Osteoblast (primary cell): Measurements from ENCODE around the gene SEC14L3. TPM values are rescaled to one million over a fixed set of nuclear protein-coding genes. Genes with fewer than 3 reads are reported as not detected.

Source experiments
- DNase-seq: peaks from one replicate; pipeline ENCODE4 v3.0.0; 2011; ENCODE audit warnings: low spot score, mixed read lengths; ENCODE audit not compliant: insufficient read length; ENCODE audit errors: missing footprints
- H2AFZ ChIP-seq: 2 replicates; pipeline ENCODE4 v1.6.0; 2011; ENCODE audit warnings: mild to moderate bottlenecking, low read length
- H3K27ac ChIP-seq: 2 replicates; pipeline ENCODE4 v1.5.1; 2011; ENCODE audit warnings: mild to moderate bottlenecking, low read depth, low read length, moderate library complexity
- H3K27me3 ChIP-seq: 2 replicates; pipeline ENCODE4 v1.6.0; 2012; ENCODE audit warnings: mild to moderate bottlenecking, control low read depth, inconsistent platforms, low read length, moderate library complexity; ENCODE audit not compliant: insufficient read depth
- H3K36me3 ChIP-seq: 2 replicates; pipeline ENCODE4 v1.5.1; 2011; ENCODE audit warnings: mild to moderate bottlenecking, low read length, control low read depth, moderate library complexity; ENCODE audit not compliant: insufficient read depth
- H3K4me1 ChIP-seq: 2 replicates; pipeline ENCODE4 v1.5.1; 2011; ENCODE audit warnings: mild to moderate bottlenecking, low read length, control low read depth, moderate library complexity; ENCODE audit not compliant: insufficient read depth
- H3K4me2 ChIP-seq: 2 replicates; pipeline ENCODE4 v1.6.0; 2011; ENCODE audit warnings: mild to moderate bottlenecking, low read length; ENCODE audit not compliant: insufficient read depth
- H3K4me3 ChIP-seq: fragments of 200-600 bp; sonication (generic); 3 replicates; pipeline ENCODE4 v1.5.1; 2012; ENCODE audit warnings: mild to moderate bottlenecking, low read length, inconsistent platforms; ENCODE audit not compliant: insufficient read depth
- H3K79me2 ChIP-seq: 2 replicates; pipeline ENCODE4 v1.6.0; 2012; ENCODE audit warnings: mild to moderate bottlenecking, low read length, control low read depth, inconsistent platforms; ENCODE audit not compliant: insufficient read depth
- H3K9me3 ChIP-seq: 2 replicates; pipeline ENCODE4 v1.5.1; 2011; ENCODE audit warnings: low read depth, low read length, control low read depth
- H4K20me1 ChIP-seq: 2 replicates; pipeline ENCODE4 v1.6.0; 2012; ENCODE audit warnings: mild to moderate bottlenecking, low read length, control low read depth; ENCODE audit not compliant: insufficient read depth
- total RNA-seq: library from RNA; depleted of rRNA; stranded (reverse); fragments of >200 nt; gene quantifications from 2 replicates; pipeline ENCODE4 v1.2.3, GENCODE V29; 2012
- TF ChIP-seq, protein P1 (sequence below): IDR thresholded peaks from 2 replicates; pipeline ENCODE4 v1.5.1; 2011; ENCODE audit warnings: mild to moderate bottlenecking, low read depth, low read length, moderate library complexity; ENCODE audit errors: extremely low read depth

Gene SEC14L3
- total RNA-seq, 1 donor: not detected

DNA sequence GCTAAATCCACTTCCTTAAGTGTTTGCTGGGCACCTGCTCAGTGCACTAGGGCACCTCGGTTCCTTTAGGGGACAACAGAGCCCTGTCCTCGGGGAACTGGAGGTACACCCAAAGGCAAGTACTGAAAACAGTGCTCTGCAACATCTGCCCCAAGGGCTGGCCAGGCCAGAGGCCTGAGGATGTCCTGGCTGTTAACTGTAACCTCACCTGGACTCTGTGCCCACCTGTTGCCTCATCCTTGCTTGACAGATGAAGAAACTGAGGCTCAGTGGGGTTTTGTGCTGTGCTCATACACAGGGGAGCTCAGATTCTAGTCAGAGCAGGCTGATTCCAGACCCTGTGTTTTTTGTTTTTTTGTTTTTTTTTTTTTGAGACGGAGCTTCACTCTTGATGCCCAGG is 31.1 kb upstream of the SEC14L3 start:
- H3K4me2 ChIP-seq: no peak overlapping the region
- no peaks in the 10 kb centered on the region for H3K9me3 ChIP-seq
- no peak overlapping the region for H3K27ac ChIP-seq
- H2AFZ ChIP-seq: no peak overlapping the region
- H3K4me1 ChIP-seq: no peaks in the 10 kb centered on the region
- H4K20me1 ChIP-seq: no peaks in the 10 kb centered on the region
- H3K79me2 ChIP-seq: no peaks in the 10 kb centered on the region
- H3K27me3 ChIP-seq: peaks cover 33% of the 10 kb centered on the region
- TF ChIP-seq, protein P1, sequence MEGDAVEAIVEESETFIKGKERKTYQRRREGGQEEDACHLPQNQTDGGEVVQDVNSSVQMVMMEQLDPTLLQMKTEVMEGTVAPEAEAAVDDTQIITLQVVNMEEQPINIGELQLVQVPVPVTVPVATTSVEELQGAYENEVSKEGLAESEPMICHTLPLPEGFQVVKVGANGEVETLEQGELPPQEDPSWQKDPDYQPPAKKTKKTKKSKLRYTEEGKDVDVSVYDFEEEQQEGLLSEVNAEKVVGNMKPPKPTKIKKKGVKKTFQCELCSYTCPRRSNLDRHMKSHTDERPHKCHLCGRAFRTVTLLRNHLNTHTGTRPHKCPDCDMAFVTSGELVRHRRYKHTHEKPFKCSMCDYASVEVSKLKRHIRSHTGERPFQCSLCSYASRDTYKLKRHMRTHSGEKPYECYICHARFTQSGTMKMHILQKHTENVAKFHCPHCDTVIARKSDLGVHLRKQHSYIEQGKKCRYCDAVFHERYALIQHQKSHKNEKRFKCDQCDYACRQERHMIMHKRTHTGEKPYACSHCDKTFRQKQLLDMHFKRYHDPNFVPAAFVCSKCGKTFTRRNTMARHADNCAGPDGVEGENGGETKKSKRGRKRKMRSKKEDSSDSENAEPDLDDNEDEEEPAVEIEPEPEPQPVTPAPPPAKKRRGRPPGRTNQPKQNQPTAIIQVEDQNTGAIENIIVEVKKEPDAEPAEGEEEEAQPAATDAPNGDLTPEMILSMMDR: no peak
- DNase-seq: no peak
- H3K36me3 ChIP-seq: no peaks in the 10 kb centered on the region
- no peak overlapping the region for H3K4me3 ChIP-seq

DNA sequence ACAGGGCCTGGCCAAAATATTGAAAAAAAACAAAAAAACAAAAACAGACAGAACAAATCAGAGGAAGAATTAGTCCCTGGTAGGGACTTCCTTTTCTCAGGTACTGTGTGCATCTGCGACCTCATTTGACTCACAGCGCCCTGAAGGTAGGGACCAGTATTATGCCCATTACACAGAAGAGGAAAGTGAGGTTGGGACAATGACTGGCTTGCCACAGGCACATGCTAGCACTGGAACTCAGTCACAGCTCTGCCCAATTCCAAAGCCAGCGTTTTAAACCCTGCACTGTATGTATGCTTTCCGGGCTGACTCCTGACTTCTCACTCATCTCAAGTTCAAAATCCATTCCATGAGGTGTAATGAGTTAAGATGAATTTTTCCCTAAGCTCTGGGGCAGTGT is 30.3 kb upstream of the SEC14L3 start:
- Histone ChIP-seq H2AFZ (no peak overlapping the region), H3K36me3 (no peaks in the 10 kb centered on the region), H3K27me3 (peaks cover 33% of the 10 kb centered on the region), H3K27ac (no peak overlapping the region), H3K4me1 (no peaks in the 10 kb centered on the region), H3K4me2 (no peak overlapping the region), H3K79me2 (no peaks in the 10 kb centered on the region), H3K4me3 (no peak overlapping the region), H4K20me1 (no peaks in the 10 kb centered on the region), H3K9me3 (no peaks in the 10 kb centered on the region)
- TF ChIP-seq, protein P1: no peak
- no peak for DNase-seq

DNA sequence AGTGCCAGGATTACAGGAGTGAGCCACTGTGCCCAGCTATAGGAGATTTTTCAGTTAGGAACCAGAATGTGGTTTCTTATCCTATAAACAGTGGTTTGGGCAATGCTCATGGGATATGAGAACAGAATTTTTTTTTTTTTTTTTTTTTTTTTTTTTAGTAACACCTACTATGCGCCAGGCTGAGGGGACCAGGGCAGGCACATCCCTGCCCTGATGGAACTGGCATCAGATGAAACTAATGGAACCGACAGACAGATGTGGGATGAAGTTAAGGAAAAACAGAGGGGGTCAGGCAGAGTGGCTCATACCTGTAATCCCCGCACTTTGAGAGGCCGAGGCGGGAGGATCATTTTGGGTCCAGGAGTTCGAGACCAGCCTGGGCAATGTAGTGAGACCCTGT is 28.8 kb upstream of the SEC14L3 start:
- TF ChIP-seq, protein P1: no peak
- Histone ChIP-seq H3K36me3 (no peaks in the 10 kb centered on the region), H3K4me1 (no peaks in the 10 kb centered on the region), H3K4me3 (no peak overlapping the region), H3K79me2 (no peaks in the 10 kb centered on the region), H4K20me1 (no peaks in the 10 kb centered on the region), H3K27me3 (peaks cover 24% of the 10 kb centered on the region), H3K27ac (no peak overlapping the region), H3K9me3 (no peaks in the 10 kb centered on the region), H3K4me2 (no peak overlapping the region), H2AFZ (no peak overlapping the region)
- DNase-seq: peak; percentile 61

DNA sequence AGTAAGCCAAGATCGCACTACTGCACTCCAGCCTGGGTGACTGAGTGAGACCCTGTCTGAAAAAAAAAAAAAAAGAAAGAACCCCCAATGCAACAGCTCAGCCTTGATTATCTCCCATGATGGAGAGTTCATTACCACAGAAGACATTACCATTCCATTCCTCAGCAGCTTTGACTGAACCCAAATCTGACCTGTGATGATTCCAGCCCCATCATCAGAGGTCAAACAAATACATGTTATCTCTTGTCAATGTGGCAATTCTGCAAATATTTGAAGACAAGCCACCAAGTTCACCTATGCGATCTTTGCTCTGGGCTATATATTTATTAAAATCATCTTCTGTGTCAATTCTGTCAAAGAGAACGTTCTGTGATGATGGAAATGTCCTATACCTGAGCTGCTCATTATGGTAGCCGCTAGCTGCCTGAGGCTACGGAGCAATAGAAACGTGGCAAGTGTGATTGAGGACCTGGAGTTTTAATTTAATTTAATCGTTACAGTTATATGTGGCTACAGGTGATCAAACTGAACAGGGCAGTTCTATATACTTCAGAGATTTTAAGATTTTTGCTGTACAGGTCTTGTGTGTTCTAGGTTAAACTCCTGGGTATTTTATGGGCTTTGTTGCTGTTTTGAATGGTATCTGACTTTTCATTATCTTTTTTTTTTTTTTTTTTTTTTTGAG is 25.8 kb upstream of the SEC14L3 start:
- TF ChIP-seq, protein P1: no peak

More for the DNA sequence above, 25.8 kb upstream of the SEC14L3 start:
- H3K27ac ChIP-seq: no peak overlapping the region
- no peaks in the 10 kb centered on the region for H3K9me3 ChIP-seq
- no peak for DNase-seq
- H3K4me3 ChIP-seq: no peak overlapping the region
- no peaks in the 10 kb centered on the region for H3K79me2 ChIP-seq
- peaks cover 10% of the 10 kb centered on the region for H3K27me3 ChIP-seq
- no peaks in the 10 kb centered on the region for H3K36me3 ChIP-seq
- no peaks in the 10 kb centered on the region for H3K4me1 ChIP-seq
- no peak overlapping the region for H3K4me2 ChIP-seq
- no peak overlapping the region for H2AFZ ChIP-seq
- H4K20me1 ChIP-seq: no peaks in the 10 kb centered on the region
